Activated CD8-positive, alpha-beta memory T cell treated with anti-CD3 and anti-CD28 coated beads for 1 hour (primary cell): ENCODE measurements around the gene ERBB2.

Experiments
- DNase-seq, 2 donors: peaks; one replicate each; pipeline ENCODE4 v3.0.0-alpha.2; 2020; ENCODE audit warnings: low read depth in 1 of 2; ENCODE audit errors: extremely low read depth in 1 of 2

Gene ERBB2

GRCh38 chr17:39699818-39700147 is at the start of gene ERBB2:
ERBB2 (plus strand) TSS chr17:39700064; CDS start chr17:39700239, 175 bp downstream.
- DNase-seq = no peak

GRCh38 chr17:39650121-39650579 is 49.7 kb upstream of the ERBB2 start:
- no peak for DNase-seq

- DNase-seq = no peak
Measured at GRCh38 chr17:39651923-39652586, 47.8 kb upstream of the ERBB2 start.

GRCh38 chr17:39652587-39653315 is 47.1 kb upstream of the ERBB2 start:
- no peak for DNase-seq

- no peak for DNase-seq
Measured at GRCh38 chr17:39653316-39653661, 46.6 kb upstream of the ERBB2 start.

GRCh38 chr17:39653662-39654331 is 46.1 kb upstream of the ERBB2 start:
- peak; percentile 51 to 66 for DNase-seq

GRCh38 chr17:39655105-39655504 is 44.8 kb upstream of the ERBB2 start:
- no peak for DNase-seq

GRCh38 chr17:39658346-39658745 is 41.5 kb upstream of the ERBB2 start:
- no peak for DNase-seq

GRCh38 chr17:39658760-39659159 is 41.1 kb upstream of the ERBB2 start:
- no peak for DNase-seq

GRCh38 chr17:39659279-39660010 is 40.4 kb upstream of the ERBB2 start:
- DNase-seq = no peak

GRCh38 chr17:39660011-39660360 is 39.9 kb upstream of the ERBB2 start:
- DNase-seq = no peak

GRCh38 chr17:39660397-39661385 is 39.2 kb upstream of the ERBB2 start:
- no peak for DNase-seq

GRCh38 chr17:39661744-39662541 is 37.9 kb upstream of the ERBB2 start:
- DNase-seq = no peak

GRCh38 chr17:39662551-39663339 is 37.1 kb upstream of the ERBB2 start:
- no peak for DNase-seq

GRCh38 chr17:39663340-39663687 is 36.5 kb upstream of the ERBB2 start:
- no peak for DNase-seq

- DNase-seq = no peak
Measured at GRCh38 chr17:39663688-39664580, 35.9 kb upstream of the ERBB2 start.

GRCh38 chr17:39664581-39665561 is 35.0 kb upstream of the ERBB2 start, which contains the start of gene TCAP:
TCAP (plus strand) TSS chr17:39665349; CDS start chr17:39665360, 11 bp downstream.
- DNase-seq = no peak
